GM12878 (cell line): ENCODE results near the gene ACYP1.

Source experiments
- CBFB ChIP-seq: IDR thresholded peaks from 2 replicates; pipeline ENCODE4 v1.6.1; 2016; ENCODE audit warnings: antibody characterized with exemption, low read depth
- CTCF ChIP-seq, 3 experiments: IDR thresholded peaks in 2 of 3; conservative IDR thresholded peaks in 1 of 3; 2 replicates each; pipeline ENCODE4 v1.5.1; 2011; ENCODE audit warnings: low read depth in 3 of 3, low read length in 3 of 3, mild to moderate bottlenecking in 3 of 3, control low read depth in 2 of 3, moderate library complexity in 2 of 3, inconsistent platforms in 1 of 3, mixed read lengths in 1 of 3; ENCODE audit not compliant: control insufficient read depth in 2 of 3, insufficient read depth in 1 of 3; ENCODE audit errors: extremely low read depth in 1 of 3
- IRF3 ChIP-seq: fragments of 450-650 bp; IDR thresholded peaks from 2 replicates; pipeline ENCODE4 v1.6.1; 2014; ENCODE audit warnings: mild to moderate bottlenecking
- NKRF ChIP-seq: fragments of 450-650 bp; conservative IDR thresholded peaks from 2 replicates; pipeline ENCODE4 v1.6.1; 2017; ENCODE audit warnings: mild to moderate bottlenecking, moderate library complexity
- POLR2AphosphoS5 ChIP-seq: IDR thresholded peaks from 2 replicates; pipeline ENCODE4 v1.6.1; 2011; ENCODE audit warnings: mild to moderate bottlenecking, low read length, inconsistent platforms
- REST ChIP-seq: IDR thresholded peaks from 2 replicates; pipeline ENCODE4 v1.6.1; 2012; ENCODE audit warnings: mild to moderate bottlenecking, low read depth, low read length
- USF2 ChIP-seq: IDR thresholded peaks from 2 replicates; pipeline ENCODE4 v1.6.1; 2011; ENCODE audit warnings: low read depth, low read length, improper control_type of control experiment, borderline replicate concordance
- ZBTB40 ChIP-seq: fragments of 450-650 bp; IDR thresholded peaks from 2 replicates; pipeline ENCODE4 v1.6.1; 2016; ENCODE audit warnings: mild to moderate bottlenecking, moderate library complexity, borderline replicate concordance

GRCh38 chr14:75013290-75013689 lies 50.5 kb downstream of the ACYP1 start:
- no peak for TF ChIP-seq POLR2AphosphoS5
- no peak for TF ChIP-seq IRF3
- TF ChIP-seq NKRF, result no peak
- no peak for TF ChIP-seq USF2
- no peak for TF ChIP-seq CTCF (IDR thresholded peaks at IDR 0.05 in 2 of 3, conservative IDR thresholded peaks at IDR 0.05 in 1 of 3; ENCODE audit: control insufficient read depth in 2 of 3, extremely low read depth in 1 of 3, insufficient read depth in 1 of 3, low read depth in 3 of 3, low read length in 3 of 3)
- TF ChIP-seq ZBTB40, result no peak
- no peak for TF ChIP-seq REST
- TF ChIP-seq CBFB, result no peak
